Kidney tubule cell (primary cell): ENCODE measurements around the gene HIPK2.
A peak's percentile ranks its signal among the peaks of the same experiment; 100 is the strongest.
"Not testable (repeated sequence)": the region's sequence is repeated elsewhere in the genome, so short reads cannot be mapped to it uniquely, and the experiment has no call there.

Experiments
- DNase-seq: peaks from one replicate; pipeline ENCODE4 v3.0.0-alpha.2; 2018; ENCODE audit warnings: low spot score

HIPK2 gene

GRCh38 chr7:139673230-139673629 lies 104.6 kb downstream of the HIPK2 start:
- no peak for DNase-seq

GRCh38 chr7:139671967-139672366 lies 105.8 kb downstream of the HIPK2 start:
- DNase-seq: peak; percentile 26

GRCh38 chr7:139670662-139671061 lies 107.1 kb downstream of the HIPK2 start:
- not testable (repeated sequence) for DNase-seq

- peak; percentile 66 for DNase-seq
Observed at GRCh38 chr7:139669106-139670061, 108.4 kb downstream of the HIPK2 start.

GRCh38 chr7:139667377-139667776 lies 110.4 kb downstream of the HIPK2 start:
- DNase-seq: no peak

- DNase-seq: no peak
Observed at GRCh38 chr7:139666501-139666900, 111.3 kb downstream of the HIPK2 start.

- no peak for DNase-seq
Observed at GRCh38 chr7:139664434-139664833, 113.4 kb downstream of the HIPK2 start.

- no peak for DNase-seq
Observed at GRCh38 chr7:139663608-139664177, 114.1 kb downstream of the HIPK2 start.

- DNase-seq: no peak
Observed at GRCh38 chr7:139661903-139662302, 115.9 kb downstream of the HIPK2 start.

- no peak for DNase-seq
Observed at GRCh38 chr7:139661043-139661440, 116.8 kb downstream of the HIPK2 start.

- peak; percentile 85 for DNase-seq
Observed at GRCh38 chr7:139660317-139661042, 117.3 kb downstream of the HIPK2 start.

- no peak for DNase-seq
Observed at GRCh38 chr7:139659922-139660316, 117.9 kb downstream of the HIPK2 start.

GRCh38 chr7:139658908-139659675 lies 118.7 kb downstream of the HIPK2 start:
- peak; percentile 46 for DNase-seq

GRCh38 chr7:139658296-139658695 lies 119.5 kb downstream of the HIPK2 start:
- no peak for DNase-seq

- DNase-seq: no peak
Observed at GRCh38 chr7:139657725-139658124, 120.1 kb downstream of the HIPK2 start.

- no peak for DNase-seq
Observed at GRCh38 chr7:139656387-139656786, 121.4 kb downstream of the HIPK2 start.

- DNase-seq: no peak
Observed at GRCh38 chr7:139655305-139655704, 122.5 kb downstream of the HIPK2 start.

- DNase-seq: no peak
Observed at GRCh38 chr7:139654276-139655181, 123.3 kb downstream of the HIPK2 start.

- no peak for DNase-seq
Observed at GRCh38 chr7:139651914-139652313, 125.9 kb downstream of the HIPK2 start.

GRCh38 chr7:139651308-139651707 lies 126.5 kb downstream of the HIPK2 start:
- peak; percentile 67 for DNase-seq
